GM18505 (cell line): ENCODE data around the gene EEF2K.

Experiments
- ATAC-seq: cut with Tn5 transposase; IDR thresholded peaks from one replicate; pipeline ENCODE4 v1.9.1; 2021; ENCODE audit not compliant: unreplicated experiment
- POLR2A ChIP-seq: IDR thresholded peaks from 4 replicates; pipeline ENCODE4 v1.6.1; 2011; ENCODE audit warnings: borderline replicate concordance; ENCODE audit not compliant: insufficient read depth, insufficient read length; ENCODE audit errors: extremely low read depth

EEF2K gene

DNA sequence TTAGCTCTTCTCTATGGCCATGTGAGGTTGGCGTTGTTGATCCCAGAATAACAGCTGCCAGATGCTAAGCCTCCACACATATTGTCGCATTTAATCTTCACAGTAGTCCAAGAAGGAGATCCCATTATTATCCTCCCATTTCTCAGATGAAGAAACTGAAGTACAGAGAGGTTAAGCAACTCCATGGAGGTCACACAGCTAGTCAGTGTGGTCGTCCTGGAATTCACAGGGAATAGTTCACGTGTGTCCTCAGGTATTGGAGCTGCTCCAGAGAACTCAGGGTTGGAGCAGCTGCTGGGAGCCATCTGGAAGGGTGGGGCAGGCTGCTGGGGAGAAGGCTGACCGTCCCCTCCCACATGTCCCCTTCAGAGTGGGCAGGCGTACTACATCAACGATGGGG is 24.2 kb upstream of the EEF2K start:
- ATAC-seq, result no peak
- TF ChIP-seq POLR2A, result no peak

DNA sequence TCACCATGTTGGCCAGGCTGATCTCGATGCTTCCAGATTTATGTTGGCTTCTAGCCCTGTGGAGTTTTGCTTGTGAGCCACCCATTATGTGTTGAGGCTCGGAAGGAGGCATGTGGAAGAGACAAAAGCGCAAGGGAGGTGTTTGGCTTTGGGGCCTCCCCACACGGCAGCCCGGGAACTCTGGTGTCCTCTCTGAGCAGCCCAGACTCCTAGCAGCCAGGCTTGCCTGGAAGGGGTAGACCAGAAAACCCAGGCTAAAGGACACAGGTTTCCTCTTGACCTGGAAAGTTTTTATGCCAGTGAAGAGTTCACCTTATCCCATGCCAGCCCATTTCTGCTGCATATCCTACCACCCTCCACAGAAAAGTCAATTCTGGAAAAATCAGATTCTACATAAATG is 22.7 kb upstream of the EEF2K start:
- ATAC-seq, result no peak
- TF ChIP-seq POLR2A, result no peak

DNA sequence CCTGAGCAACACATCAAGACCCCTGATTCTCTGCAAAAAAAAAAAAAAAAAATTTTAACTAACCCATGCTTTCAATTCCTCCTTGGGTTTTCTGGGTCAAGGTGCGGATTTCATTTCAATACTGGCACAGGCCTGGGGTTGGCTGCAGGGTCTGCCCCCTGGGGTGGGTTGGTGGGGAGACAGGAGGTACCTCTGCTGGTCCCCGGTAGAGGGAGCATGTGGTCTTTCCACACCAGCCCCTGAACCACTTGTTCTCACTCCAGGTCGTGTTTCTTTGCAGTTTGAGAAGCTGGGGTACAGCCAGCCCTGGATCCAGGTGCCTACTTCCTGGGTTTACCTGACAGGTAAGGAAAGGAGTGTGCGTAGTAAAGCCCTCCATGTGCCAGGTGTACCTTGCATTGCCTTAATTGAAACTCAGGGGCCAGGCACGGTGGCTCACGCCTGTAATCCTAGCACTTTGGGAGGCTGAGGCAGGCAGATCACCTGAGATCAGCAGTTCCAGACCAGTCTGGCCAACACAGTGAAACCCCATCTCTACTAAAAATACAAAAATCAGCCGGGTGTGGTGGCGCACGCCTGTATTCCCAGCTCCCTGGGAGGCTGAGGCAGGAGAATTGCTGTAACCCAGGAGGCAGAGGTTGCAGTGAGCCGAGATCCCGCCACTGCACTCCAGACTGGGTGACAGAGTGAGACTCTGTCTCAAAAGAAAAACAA is 22.0 kb upstream of the EEF2K start:
- no peak for ATAC-seq
- no peak for TF ChIP-seq POLR2A

DNA sequence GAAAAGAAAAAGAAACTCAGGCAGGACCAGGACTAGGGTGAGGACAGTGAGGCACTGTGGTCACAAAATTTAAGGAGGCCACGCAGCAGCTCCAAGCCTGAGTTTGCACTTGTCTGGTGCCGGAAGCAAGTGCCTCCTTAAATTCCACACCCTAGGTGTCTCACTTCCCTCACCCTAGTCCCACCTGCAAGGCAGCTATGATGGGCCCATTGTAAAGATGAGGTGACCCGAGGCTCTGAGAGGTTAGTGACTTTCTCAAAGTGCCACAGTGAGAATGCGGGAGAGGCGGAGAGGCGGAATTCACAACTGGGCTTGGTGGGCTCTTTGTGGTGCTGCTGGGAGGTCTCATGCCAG is 21.5 kb upstream of the EEF2K start:
- no peak for ATAC-seq
- TF ChIP-seq POLR2A, result no peak

DNA sequence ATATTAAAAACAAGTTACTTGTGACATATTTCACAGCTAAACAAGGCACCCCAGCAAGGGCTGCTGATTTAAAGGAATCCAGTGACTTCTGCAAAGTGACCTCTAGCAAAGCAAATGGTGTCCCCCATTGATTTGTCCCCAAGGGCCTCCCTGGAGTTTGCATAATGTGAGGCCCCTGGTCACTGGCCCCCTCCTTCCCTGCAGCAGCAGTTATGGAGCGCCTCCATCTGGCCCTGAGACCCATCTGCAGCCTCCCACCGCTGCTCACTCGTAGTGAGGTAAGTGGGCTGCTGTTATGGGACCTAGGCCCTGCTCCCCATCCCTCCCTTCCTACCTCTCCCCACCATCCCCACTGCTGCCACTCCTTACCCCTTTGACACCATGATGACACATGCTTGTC is 19.6 kb upstream of the EEF2K start:
- no peak for ATAC-seq
- no peak for TF ChIP-seq POLR2A

DNA sequence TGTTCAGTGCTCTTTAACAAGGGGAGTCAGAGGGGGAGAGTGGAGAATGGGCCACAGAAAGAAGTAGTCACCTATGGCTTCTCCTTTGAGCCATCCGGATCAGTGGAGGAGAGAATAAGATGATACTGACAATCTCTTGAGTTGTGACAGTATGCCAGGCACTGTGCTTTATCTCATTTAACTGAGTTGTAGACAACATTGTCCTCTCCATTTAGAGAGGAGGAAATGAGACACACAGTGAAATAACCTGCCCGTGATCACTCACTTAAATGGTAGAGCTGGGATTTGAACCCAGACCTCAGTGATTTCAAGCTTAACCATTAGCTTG is 17.8 kb upstream of the EEF2K start:
- no peak for ATAC-seq
- no peak for TF ChIP-seq POLR2A

DNA sequence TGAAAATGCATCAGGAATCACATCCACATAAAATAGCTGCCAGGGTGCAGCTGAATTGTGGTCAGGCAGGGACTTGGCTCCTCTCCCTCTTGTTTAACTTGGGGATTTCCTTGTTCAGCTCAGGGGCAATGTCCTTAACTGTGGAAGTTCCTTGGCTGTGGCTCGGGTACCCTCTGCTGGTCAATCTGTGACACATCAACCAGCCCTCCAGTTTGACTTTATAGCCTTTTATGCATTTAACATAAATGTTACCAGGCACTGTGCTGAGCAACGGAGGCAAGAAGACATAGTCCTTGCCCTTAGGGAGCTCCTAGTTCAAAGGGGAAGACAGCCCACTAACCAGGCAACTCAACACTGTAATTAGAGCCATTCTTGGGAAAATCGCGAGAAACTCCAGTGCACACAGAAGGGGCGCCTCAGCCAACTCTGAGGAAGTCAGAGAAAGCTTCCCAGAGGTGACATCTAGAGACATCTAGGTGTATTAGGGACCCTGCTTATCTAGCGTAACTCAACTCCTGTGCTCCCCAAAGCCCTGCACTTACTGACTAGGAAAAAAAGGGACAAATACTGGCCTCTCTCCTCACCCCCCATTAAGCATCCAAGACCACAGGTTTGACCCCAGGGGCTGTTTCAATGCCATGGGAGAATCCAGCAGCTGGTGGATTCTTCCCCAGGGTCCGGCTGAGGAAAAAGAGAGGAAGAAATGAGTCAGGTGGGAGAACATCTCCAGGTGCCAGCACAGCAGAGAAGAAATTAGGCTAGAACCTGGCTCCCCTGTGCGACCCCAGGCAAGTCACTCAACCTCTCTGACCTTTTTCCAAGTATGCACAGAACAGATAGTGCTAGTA is 17.3 kb upstream of the EEF2K start:
- ATAC-seq, result no peak
- no peak for TF ChIP-seq POLR2A

DNA sequence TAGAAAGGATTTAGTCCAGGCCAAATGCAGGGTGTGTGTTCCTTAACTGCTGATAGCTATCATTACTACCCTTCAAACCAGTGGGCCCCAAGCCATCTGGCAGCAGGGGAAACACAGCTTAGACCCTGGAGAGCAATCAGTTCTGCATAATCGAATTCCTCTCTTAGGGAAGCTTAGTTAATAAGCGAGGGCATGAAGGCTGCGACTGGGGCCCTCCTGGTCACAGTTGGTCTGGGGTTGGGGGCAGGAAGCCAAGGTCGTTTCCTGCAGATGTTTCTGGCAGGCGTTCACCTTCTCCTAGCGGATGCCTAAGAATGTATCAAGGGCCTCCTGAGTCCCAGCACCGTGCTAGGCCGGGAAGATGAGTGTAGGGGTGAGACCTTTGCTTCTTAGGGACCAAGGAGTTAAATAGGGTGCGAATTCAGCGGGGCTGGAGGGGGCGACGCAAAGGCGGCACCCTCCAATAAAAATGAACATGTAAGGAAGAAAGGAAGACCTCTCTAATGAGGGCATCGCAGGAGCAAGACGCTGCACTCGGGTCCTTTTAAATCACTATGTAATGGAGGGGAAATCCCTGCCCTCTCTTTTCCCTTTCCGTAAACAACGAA is 16.5 kb upstream of the EEF2K start:
- ATAC-seq, result no peak
- TF ChIP-seq POLR2A, result no peak

DNA sequence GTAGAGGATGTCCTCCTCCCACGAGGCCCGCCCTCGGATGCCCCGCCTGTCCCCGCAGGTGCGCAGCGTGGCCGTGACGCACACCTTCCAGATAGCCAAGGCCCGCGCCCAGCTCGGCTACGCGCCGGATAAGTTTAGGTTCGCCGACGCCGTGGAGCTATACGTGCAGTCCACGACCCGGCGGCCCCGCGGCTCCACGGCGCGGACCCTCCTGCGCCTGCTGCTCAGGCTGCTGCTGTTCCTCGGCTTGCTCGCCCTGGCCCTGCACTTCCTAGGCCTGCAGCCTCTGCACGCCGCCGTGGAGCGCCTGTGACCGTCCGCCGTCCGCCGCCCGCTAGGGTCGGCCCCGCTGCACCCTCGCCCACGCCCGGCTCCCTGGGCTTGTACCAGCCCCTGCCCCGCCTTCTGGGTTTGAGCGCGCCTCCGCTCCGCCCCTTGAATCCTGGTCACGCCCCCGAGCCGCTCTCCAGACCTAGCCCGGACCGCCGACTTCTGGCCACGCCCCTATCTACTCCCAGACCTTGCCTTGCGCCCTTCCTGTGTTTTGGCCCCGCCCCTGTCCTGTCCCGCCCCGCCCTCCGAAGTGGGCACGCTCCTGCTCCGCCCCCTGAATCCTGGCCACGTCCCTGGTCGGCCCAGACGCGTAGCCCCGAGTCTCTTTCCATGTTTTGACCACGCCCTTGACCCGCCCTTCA is 15.8 kb upstream of the EEF2K start:
- peak; percentile 60 for ATAC-seq

DNA sequence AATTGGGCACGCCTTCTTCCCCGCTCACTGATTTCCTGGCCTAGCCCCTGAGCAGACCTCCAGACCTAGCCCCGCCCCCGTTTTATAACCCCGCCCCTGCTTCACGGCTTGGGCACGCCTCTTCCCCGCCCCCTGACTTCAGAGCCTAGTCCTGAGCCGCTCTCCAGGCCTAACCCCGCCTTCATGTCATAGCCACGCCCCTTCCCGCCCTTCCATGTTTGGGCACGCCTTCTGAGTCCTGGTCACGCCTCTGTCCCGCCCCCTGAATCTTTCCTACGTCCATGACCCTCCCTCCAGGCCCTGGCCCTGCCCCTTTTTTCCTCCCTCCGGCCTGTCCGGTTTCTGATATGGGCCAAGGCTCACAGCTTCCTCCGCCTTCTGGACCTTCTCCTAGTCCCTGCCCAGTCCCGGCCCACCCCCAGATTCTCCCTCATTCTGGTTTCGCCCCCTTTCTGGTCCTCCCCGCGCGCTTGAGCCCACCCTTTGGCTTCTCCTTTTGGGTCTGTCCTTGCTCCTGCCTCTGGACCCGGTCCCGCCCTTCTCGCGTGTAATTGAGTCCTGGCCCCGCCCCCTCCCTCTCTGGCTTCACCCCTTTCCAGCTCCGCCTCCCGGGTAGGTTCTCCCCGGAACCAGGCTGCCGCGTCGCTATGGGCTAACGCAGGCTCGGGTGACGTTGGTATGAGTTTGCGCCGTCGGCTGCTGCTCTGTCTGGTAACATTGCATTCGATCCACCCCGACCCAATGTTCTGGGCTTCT is 15.1 kb upstream of the EEF2K start:
- TF ChIP-seq POLR2A, result peak; percentile 71
- ATAC-seq, result peak; percentile 52

More for the DNA sequence above, 15.8 kb upstream of the EEF2K start:
- peak; percentile 74 for TF ChIP-seq POLR2A

DNA sequence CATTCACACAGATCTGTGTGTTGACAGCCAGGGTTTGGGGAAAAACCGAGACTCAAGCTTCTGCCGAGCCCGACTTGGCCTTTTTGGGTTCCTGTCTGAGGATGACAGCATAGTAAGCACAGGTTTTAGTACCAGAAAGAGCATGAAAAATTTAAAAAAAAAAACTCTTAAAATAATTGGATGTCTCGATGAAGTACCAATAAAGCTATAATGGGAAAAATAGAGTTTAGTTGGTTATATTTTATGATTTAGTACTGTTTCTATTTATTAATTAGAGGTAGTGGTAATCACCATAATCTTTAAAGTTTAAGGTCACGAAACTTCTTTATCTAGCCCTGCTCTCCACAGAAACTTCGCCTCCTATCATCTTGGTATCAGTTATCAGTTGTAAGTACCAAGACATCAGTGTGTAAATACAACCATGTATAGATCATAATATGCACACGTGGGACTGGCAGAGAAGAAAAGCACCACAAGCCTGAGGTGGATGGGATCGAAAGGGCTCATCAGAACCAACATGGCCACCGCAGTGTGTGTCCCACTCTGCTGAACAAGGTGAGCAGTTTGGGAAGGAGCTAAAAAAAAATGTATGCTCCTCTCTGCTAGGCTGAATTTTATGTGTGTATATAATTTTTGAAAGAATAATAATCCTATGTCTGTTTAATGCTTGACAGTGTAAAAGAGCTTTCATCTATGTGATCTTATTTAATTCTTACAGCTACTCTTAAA is 14.4 kb upstream of the EEF2K start:
- TF ChIP-seq POLR2A, result peak; percentile 34
- ATAC-seq, result no peak
